Measurements from ENCODE around the gene HDGF.

The HDGF gene

DNA sequence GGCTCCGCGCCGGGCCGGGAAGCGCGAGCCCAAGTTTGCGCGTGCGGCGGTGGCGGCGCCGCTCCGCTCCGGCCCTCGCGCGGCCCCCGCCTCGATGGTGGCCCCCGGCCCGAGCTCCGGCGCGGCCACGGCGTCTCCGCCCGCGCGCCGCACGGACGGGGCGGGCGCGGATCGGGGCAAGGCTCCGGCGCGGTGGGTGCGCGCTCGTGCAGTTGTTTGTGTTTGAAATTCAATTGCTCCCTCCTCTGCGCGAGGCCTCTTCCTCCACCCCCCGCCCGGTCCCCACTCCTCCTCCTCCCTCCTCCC, at the start of gene HDGF:
Gene HDGF (minus strand): TSS at position 225 of the 306 bp plus-strand sequence. CDS start 246 bp downstream, outside the sequence.
- DNase-seq = no peak
- TF ChIP-seq POLR2A (IDR thresholded peaks at IDR 0.05; ENCODE audit: low read length) = no peak
- TF ChIP-seq GATA1 (IDR thresholded peaks at IDR 0.05; ENCODE audit: low read depth, low read length) = no peak

DNA sequence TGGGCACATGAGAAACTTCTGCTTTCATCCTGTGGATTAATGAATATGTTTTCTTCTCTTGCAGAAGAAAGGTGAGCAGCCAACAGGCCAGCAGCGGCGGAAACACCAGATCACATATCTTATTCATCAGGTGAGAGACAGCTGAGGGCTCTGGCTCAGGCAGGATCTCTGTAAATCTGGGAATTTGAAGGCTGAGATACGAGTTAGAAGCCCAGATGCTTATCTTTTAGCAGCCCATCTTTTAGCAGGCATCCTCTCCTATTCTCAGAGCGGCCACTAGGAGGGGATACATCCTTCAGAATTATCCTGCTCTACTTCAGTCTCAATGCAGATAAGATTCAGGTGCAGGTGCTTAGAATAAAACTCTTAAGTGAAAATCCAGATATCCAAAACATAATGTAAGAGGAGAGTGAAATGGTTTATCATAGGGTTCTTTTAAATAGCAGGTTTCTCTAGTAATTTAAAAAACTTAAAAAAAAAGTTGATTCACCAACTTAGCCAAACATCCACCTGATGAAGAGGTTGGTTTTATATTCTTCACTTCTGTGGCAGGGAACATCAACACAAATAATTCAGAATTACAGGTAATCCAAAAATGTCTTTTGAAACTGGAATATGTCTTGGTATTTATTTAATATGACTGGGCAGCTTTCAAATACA, 45.9 kb upstream of the HDGF start:
- DNase-seq = peak; percentile 73 to 78
- TF ChIP-seq GATA1 (IDR thresholded peaks at IDR 0.05; ENCODE audit: low read depth, low read length) = no peak
- no peak for TF ChIP-seq POLR2A (IDR thresholded peaks at IDR 0.05; ENCODE audit: low read length)

DNA sequence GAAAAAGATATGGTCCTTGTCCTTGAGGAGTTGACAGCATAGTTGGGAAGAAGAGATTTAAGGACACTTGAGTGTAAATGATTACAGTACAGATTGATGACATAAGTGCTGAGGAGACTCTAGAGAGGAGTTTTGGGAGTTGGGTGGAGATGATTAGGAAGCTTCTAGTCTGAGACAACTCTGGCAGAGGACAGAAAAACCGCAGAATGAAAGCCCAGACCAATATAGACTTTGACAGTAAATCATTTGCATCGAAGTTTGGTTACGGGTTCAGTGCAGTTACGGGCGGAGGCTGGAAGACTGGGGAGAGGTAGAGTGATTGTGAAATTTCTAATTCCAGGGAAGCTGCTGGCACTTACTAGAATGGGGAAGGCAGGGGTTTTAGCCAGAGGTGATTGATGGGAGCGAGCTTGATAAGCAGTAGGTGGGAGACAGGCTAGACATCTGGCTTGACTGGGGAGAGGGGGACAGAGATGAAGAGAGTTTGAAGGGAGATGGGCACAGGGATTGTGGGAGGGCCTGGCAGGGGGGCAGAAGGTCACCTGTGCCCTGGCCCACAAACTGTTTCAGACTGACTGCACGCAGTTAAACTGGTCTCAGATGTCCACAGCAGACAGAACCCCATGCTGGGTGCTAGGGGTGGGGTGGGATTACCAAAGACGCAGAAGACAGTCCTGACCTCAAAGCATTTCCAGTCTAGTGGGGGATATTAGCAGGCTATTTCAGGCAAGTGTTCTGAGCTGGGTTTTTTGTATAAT, 45.0 kb upstream of the HDGF start:
- no peak for TF ChIP-seq GATA1 (IDR thresholded peaks at IDR 0.05; ENCODE audit: low read depth, low read length)
- DNase-seq = no peak

DNA sequence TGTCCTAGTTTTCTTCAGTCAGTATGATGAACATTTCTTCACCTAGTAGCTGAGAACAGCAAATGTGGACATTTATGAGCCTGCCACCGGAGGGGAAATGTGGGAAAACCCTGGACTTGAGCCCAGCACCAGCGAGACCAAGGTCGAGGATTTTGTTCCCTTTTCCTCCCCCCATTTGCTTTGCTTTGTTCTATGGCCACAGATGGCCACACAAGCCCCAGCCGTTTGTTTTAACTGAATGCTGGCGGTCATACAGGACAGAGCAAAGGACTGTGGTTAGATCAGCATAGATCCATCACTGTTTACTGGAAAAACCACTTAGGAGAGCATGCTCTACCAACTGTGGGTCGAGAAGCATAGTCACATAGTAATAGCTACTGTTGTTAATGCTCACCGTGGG, 44.3 kb upstream of the HDGF start:
- no peak for TF ChIP-seq POLR2A (IDR thresholded peaks at IDR 0.05; ENCODE audit: low read length)
- TF ChIP-seq GATA1 (IDR thresholded peaks at IDR 0.05; ENCODE audit: low read depth, low read length) = no peak
- no peak for DNase-seq

DNA sequence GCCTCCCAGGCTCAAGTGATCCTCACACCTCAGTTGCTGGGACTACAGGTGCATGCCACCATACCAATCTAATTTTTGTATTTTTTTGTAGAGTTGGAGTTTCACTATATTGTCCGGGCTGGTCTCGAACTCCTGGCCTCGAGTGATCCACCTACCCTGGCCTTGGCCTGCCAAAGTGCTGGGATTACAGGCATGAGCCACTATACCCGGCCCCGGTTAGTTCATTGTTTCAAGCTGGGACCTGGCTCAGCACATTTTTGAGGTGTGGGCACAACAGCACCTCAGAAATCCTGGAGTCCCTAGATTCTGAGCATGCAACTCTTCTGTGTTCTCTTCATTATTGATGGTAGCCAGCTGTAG, 43.9 kb upstream of the HDGF start:
- no peak for TF ChIP-seq GATA1 (IDR thresholded peaks at IDR 0.05; ENCODE audit: low read depth, low read length)
- no peak for TF ChIP-seq POLR2A (IDR thresholded peaks at IDR 0.05; ENCODE audit: low read length)
- no peak for DNase-seq

DNA sequence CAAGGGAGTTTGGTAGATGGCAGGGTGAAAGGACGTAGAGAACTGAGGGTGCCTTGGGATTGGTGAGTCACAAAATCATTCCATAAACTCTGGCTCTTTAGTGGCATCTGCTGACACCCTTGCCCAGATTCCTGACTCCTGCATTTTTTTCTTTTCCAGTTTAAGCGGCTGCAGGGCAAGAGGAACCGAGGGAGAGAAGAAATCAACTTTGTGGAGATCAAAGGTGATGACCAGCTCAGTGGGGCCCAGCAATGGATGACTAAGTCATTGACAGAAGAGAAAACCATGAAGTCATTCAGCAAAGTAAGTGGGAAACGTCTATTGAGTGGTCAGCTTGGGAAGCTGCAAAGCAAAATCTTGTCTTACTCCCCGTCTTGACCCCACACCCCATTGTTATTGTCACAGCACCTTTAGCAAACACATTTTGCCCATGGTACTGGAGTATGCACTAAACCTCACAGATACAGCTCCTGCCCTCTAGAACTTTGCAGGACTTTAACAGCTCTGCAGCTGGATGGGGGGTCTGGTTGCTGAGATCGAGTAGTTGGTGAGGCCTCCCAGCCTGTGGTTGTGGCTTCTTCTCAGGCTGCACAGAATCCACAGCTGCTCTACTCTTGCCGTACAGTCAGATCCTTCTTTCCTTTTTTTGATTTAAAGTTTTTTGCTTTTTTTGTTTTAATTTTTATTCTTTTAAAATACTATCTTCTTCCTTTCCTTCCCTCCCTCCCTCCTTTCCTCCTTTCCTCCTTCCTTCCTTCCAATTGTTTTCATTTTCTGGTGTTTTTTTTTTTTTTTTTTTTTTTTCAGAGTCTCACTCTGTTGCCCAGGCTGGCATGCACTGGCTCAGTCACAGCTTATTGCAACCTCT, 43.3 kb upstream of the HDGF start:
- no peak for TF ChIP-seq POLR2A (IDR thresholded peaks at IDR 0.05; ENCODE audit: low read length)
- no peak for TF ChIP-seq GATA1 (IDR thresholded peaks at IDR 0.05; ENCODE audit: low read depth, low read length)
- no peak for DNase-seq

GRCh38 chr1:156789621-156790318, 38.3 kb upstream of the HDGF start:
- TF ChIP-seq GATA1 (IDR thresholded peaks at IDR 0.05; ENCODE audit: low read depth, low read length) (no peak), POLR2A (IDR thresholded peaks at IDR 0.05; ENCODE audit: low read length) (no peak)

DNA sequence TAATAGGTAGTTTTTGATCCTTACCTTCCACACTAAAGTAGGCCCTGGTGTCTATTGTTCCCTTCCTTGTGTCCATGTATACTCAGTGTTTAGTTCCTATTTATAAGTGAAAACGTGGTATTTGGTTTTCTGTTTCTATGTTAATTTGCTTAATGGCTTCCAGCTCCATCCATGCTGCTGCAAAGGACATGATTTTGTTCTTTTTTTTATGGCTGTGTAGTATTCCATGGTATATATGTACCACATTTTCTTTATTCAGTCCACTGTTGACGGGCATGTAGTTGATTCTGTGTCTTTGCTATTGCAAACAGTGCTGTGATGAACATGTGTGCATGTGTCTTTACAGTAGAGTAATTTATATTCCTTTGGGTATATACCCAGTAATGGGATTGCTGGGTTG, 36.7 kb upstream of the HDGF start:
- TF ChIP-seq POLR2A (IDR thresholded peaks at IDR 0.05; ENCODE audit: low read length) (no peak), GATA1 (IDR thresholded peaks at IDR 0.05; ENCODE audit: low read depth, low read length) (no peak)
- DNase-seq = no peak

More at GRCh38 chr1:156789621-156790318, 38.3 kb upstream of the HDGF start:
- DNase-seq = no peak

- no peak for DNase-seq
- TF ChIP-seq GATA1 (IDR thresholded peaks at IDR 0.05; ENCODE audit: low read depth, low read length) = no peak
- no peak for TF ChIP-seq POLR2A (IDR thresholded peaks at IDR 0.05; ENCODE audit: low read length)
Observed at GRCh38 chr1:156786640-156787039, 35.2 kb upstream of the HDGF start.

DNA sequence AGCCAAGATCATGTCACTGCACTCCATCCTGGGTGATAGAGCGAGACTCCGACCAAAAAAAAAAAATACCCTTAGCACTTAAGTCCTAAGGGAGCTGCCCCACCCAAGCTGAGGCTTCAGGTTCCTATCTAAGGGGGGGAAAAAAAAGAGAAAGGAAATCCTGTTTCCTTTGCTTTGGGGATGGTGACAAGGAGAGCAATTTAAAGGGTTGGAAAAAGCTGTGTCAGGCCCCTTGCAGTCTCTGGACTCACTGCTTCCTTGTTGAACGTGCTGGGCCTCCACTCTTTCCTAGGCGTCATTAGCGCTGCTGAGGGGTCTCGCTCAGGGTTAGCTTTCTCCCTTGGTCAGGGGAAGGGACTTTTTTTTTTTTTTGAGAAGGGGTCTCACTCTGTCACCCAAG, 34.0 kb upstream of the HDGF start:
- TF ChIP-seq POLR2A (IDR thresholded peaks at IDR 0.05; ENCODE audit: low read length) (no peak), GATA1 (IDR thresholded peaks at IDR 0.05; ENCODE audit: low read depth, low read length) (no peak)
- no peak for DNase-seq

GRCh38 chr1:156781585-156782186, 30.2 kb upstream of the HDGF start:
- no peak for DNase-seq
- TF ChIP-seq GATA1 (IDR thresholded peaks at IDR 0.05; ENCODE audit: low read depth, low read length) (no peak), POLR2A (IDR thresholded peaks at IDR 0.05; ENCODE audit: low read length) (no peak)

DNA sequence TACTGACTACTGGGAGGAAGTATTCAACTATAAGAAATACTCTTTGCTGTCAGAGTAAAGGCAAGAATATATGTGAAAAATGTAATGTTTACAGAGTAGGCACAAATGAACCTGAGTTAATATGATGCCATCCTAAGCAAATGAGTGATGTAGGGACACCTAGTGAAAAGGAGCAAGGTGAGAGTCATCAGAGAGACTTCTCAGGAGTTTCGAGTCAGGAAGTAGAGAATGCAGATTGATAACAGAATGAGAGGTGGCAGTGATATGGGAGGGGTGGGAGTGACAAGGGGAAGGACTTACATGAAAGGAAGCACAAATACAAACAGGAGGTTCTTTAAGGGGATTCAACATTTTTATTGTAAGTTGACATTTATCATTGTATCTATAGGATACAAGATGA, 26.1 kb upstream of the HDGF start:
- DNase-seq = no peak
- no peak for TF ChIP-seq POLR2A (IDR thresholded peaks at IDR 0.05; ENCODE audit: low read length)
- no peak for TF ChIP-seq GATA1 (IDR thresholded peaks at IDR 0.05; ENCODE audit: low read depth, low read length)

GRCh38 chr1:156776942-156777341, 25.5 kb upstream of the HDGF start:
- DNase-seq = no peak
- TF ChIP-seq GATA1 (IDR thresholded peaks at IDR 0.05; ENCODE audit: low read depth, low read length) = no peak
- TF ChIP-seq POLR2A (IDR thresholded peaks at IDR 0.05; ENCODE audit: low read length) = no peak
